HepG2 (cell line): ENCODE measurements around the gene MTHFD1L. TPM values are rescaled to one million over a fixed set of nuclear protein-coding genes. Genes with fewer than 3 reads are reported as not detected.
A peak's percentile ranks its signal among the peaks of the same experiment; 100 is the strongest.

Experiments
- BHLHE40 ChIP-seq: IDR thresholded peaks from 2 replicates; pipeline ENCODE4 v1.6.1; 2011; ENCODE audit warnings: low read length, improper control_type of control experiment
- CEBPG ChIP-seq: IDR thresholded peaks from 2 replicates; pipeline ENCODE4 v1.6.1; 2016
- DPF2 ChIP-seq: sonication (generic); formaldehyde crosslinking; IDR thresholded peaks from 2 replicates; pipeline ENCODE4 v1.4.0; 2020; ENCODE audit warnings: mild to moderate bottlenecking, low read depth, missing genetic modification reagents, borderline replicate concordance
- ERF ChIP-seq: IDR thresholded peaks from 2 replicates; pipeline ENCODE4 v1.6.1; 2018; ENCODE audit warnings: missing biosample characterization, missing genetic modification reagents
- GABPA ChIP-seq, 2 experiments: IDR thresholded peaks; 2 replicates each; pipeline ENCODE4 v1.6.1; 2011 to 2016; ENCODE audit warnings: low read depth in 2 of 2, low read length in 1 of 2, missing biosample characterization in 1 of 2, missing genetic modification characterization in 1 of 2
- KDM3A ChIP-seq: IDR thresholded peaks from 2 replicates; pipeline ENCODE4 v1.6.1; 2018; ENCODE audit warnings: low read depth, missing compliant biosample characterization
- KDM5B ChIP-seq: sonication (generic); formaldehyde crosslinking; IDR thresholded peaks from 2 replicates; pipeline ENCODE4 v1.4.0; 2020; ENCODE audit warnings: missing genetic modification reagents, mild to moderate bottlenecking, borderline replicate concordance
- NFYB ChIP-seq: sonication (generic); formaldehyde crosslinking; IDR thresholded peaks from 2 replicates; pipeline ENCODE4 v1.4.0; 2020; ENCODE audit warnings: missing genetic modification reagents
- NONO ChIP-seq, 2 experiments: fragments of 450-650 bp in 1 of 2; sonication (generic) in 1 of 2; formaldehyde crosslinking in 1 of 2; IDR thresholded peaks in 1 of 2; conservative IDR thresholded peaks in 1 of 2; 2 replicates each; pipeline versions ENCODE4 v1.6.1 to v1.8.0; 2017 to 2022; ENCODE audit warnings: mild to moderate bottlenecking in 1 of 2, missing genetic modification reagents in 1 of 2, moderate library complexity in 1 of 2
- POLR2G ChIP-seq: fragments of 200-400 bp; formaldehyde crosslinking; IDR thresholded peaks from 2 replicates; pipeline ENCODE4 v1.6.1; 2018; ENCODE audit warnings: mild to moderate bottlenecking, low read depth, low read length, moderate library complexity
- RBAK ChIP-seq: sonication (generic); formaldehyde crosslinking; IDR thresholded peaks from 2 replicates; pipeline ENCODE4 v1.5.1; 2020; ENCODE audit warnings: mild to moderate bottlenecking, missing genetic modification reagents
- RFX5 ChIP-seq: IDR thresholded peaks from 2 replicates; pipeline ENCODE4 v1.6.1; 2011; ENCODE audit warnings: low read depth, low read length, improper control_type of control experiment
- SMC3 ChIP-seq: IDR thresholded peaks from 2 replicates; pipeline ENCODE4 v1.6.1; 2011; ENCODE audit warnings: low read length, improper control_type of control experiment
- TEAD2 ChIP-seq: sonication (generic); formaldehyde crosslinking; IDR thresholded peaks from 2 replicates; pipeline ENCODE4 v1.9.0; 2021; ENCODE audit warnings: missing genetic modification reagents
- TFDP2 ChIP-seq: sonication (generic); formaldehyde crosslinking; IDR thresholded peaks from 2 replicates; pipeline ENCODE4 v1.4.0; 2020; ENCODE audit warnings: missing genetic modification reagents
- YEATS4 ChIP-seq: sonication (generic); formaldehyde crosslinking; IDR thresholded peaks from 2 replicates; pipeline ENCODE4 v1.4.0; 2020; ENCODE audit warnings: missing genetic modification reagents, borderline replicate concordance
- ZBTB38 ChIP-seq: sonication (generic); formaldehyde crosslinking; IDR thresholded peaks from 2 replicates; pipeline ENCODE4 v1.5.1; 2020; ENCODE audit warnings: mild to moderate bottlenecking, missing genetic modification reagents
- ZBTB42 ChIP-seq: sonication (generic); formaldehyde crosslinking; IDR thresholded peaks from 2 replicates; pipeline ENCODE4 v1.5.0; 2020; ENCODE audit warnings: mild to moderate bottlenecking, missing genetic modification reagents
- ZKSCAN1 ChIP-seq: fragments of 150-350 bp; IDR thresholded peaks from 2 replicates; pipeline ENCODE4 v1.6.1; 2014; ENCODE audit warnings: low read length
- ZKSCAN5 ChIP-seq: sonication (generic); formaldehyde crosslinking; IDR thresholded peaks from 2 replicates; pipeline ENCODE4 v1.5.1; 2020; ENCODE audit warnings: mild to moderate bottlenecking, missing genetic modification reagents
- ZNF101 ChIP-seq: sonication (generic); formaldehyde crosslinking; IDR thresholded peaks from 2 replicates; pipeline ENCODE4 v1.4.0; 2020; ENCODE audit warnings: mild to moderate bottlenecking, low read depth, missing genetic modification reagents, borderline replicate concordance
- ZNF253 ChIP-seq: sonication (generic); formaldehyde crosslinking; IDR thresholded peaks from 2 replicates; pipeline ENCODE4 v1.8.0; 2022; ENCODE audit warnings: mild to moderate bottlenecking, missing genetic modification reagents, borderline replicate concordance
- ZNF33B ChIP-seq: sonication (generic); formaldehyde crosslinking; IDR thresholded peaks from 2 replicates; pipeline ENCODE4 v1.5.1; 2020; ENCODE audit warnings: mild to moderate bottlenecking, missing genetic modification reagents
- ZNF614 ChIP-seq: IDR thresholded peaks from 2 replicates; pipeline ENCODE4 v1.6.1; 2018; ENCODE audit warnings: missing biosample characterization, missing genetic modification reagents, inconsistent platforms, borderline replicate concordance
- ZNF790 ChIP-seq: sonication (generic); formaldehyde crosslinking; IDR thresholded peaks from 2 replicates; pipeline ENCODE4 v1.8.0; 2022; ENCODE audit warnings: missing genetic modification reagents, mild to moderate bottlenecking, borderline replicate concordance
- polyA plus RNA-seq, 8 experiments: library from polyadenylated mRNA; depleted of rRNA in 3 of 8; stranded (reverse) in 7 of 8; unstranded in 1 of 8; fragments of >200 nt; fragmentation: Illumina TruSeq in 4 of 8; extraction: Trizol in 4 of 8; gene quantifications; 2 replicates each; pipeline versions ENCODE4 v1.2.1 to v1.2.3, GENCODE V29; 2011 to 2016; ENCODE audit warnings: low read depth in 4 of 8, missing spikeins in 1 of 8, mixed read lengths in 1 of 8; ENCODE audit not compliant: insufficient read depth in 1 of 8
- total RNA-seq, 5 experiments: library from RNA; depleted of rRNA; stranded (reverse); fragments of >200 nt; fragmentation: Illumina TruSeq; extraction: Trizol; gene quantifications; 2 replicates each; pipeline ENCODE4 v1.2.3, GENCODE V29; 2016; ENCODE audit warnings: low read depth in 1 of 5
- TF ChIP-seq, protein P1 (sequence below): sonication (generic); formaldehyde crosslinking; IDR thresholded peaks from 2 replicates; pipeline ENCODE4 v1.9.0; 2021; ENCODE audit warnings: missing genetic modification reagents, borderline replicate concordance

Gene MTHFD1L
- total and polyA plus RNA-seq, 2 of the 13 experiments (the other 11 are each of a cell fraction or from before 2014, with no cell fraction given) = 24.0 to 39.6 TPM

- TF ChIP-seq DPF2 (CRISPR knock-in tag) = peak; percentile 95
- TF ChIP-seq ZNF101 (CRISPR knock-in tag) = no peak
- no peak for TF ChIP-seq ZKSCAN5 (CRISPR knock-in tag)
- TF ChIP-seq, protein P1, sequence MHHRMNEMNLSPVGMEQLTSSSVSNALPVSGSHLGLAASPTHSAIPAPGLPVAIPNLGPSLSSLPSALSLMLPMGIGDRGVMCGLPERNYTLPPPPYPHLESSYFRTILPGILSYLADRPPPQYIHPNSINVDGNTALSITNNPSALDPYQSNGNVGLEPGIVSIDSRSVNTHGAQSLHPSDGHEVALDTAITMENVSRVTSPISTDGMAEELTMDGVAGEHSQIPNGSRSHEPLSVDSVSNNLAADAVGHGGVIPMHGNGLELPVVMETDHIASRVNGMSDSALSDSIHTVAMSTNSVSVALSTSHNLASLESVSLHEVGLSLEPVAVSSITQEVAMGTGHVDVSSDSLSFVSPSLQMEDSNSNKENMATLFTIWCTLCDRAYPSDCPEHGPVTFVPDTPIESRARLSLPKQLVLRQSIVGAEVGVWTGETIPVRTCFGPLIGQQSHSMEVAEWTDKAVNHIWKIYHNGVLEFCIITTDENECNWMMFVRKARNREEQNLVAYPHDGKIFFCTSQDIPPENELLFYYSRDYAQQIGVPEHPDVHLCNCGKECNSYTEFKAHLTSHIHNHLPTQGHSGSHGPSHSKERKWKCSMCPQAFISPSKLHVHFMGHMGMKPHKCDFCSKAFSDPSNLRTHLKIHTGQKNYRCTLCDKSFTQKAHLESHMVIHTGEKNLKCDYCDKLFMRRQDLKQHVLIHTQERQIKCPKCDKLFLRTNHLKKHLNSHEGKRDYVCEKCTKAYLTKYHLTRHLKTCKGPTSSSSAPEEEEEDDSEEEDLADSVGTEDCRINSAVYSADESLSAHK = no peak
- TF ChIP-seq RFX5 = 0 out of 2 replicates have a peak, but pooled peaks have one; percentile 21
- TF ChIP-seq RBAK = no peak
- TF ChIP-seq TFDP2 = peak; percentile 71
- TF ChIP-seq GABPA (IDR thresholded peaks at IDR 0.05; ENCODE audit: low read depth, low read length) = no peak
- TF ChIP-seq GABPA (CRISPR knock-in tag; IDR thresholded peaks at IDR 0.05; ENCODE audit: low read depth) = peak; percentile 42; the same call in 1 of the 2 replicates
- TF ChIP-seq YEATS4 (CRISPR knock-in tag) = peak; percentile 85; the same call in 1 of the 2 replicates
- no peak for TF ChIP-seq ZNF33B (CRISPR knock-in tag)
- TF ChIP-seq ZBTB42 (CRISPR knock-in tag) = no peak
- no peak for TF ChIP-seq TEAD2
- peak; percentile 63; the same call in 1 of the 2 replicates for TF ChIP-seq ZKSCAN1
- no peak for TF ChIP-seq NONO (IDR thresholded peaks at IDR 0.05)
- TF ChIP-seq NONO (CRISPR knock-in tag; conservative IDR thresholded peaks at IDR 0.05) = peak; percentile 47; the same call in 1 of the 2 replicates
- TF ChIP-seq ZNF790 (CRISPR knock-in tag) = no peak
- peak; percentile 71; the same call in 1 of the 2 replicates for TF ChIP-seq ERF (CRISPR knock-in tag)
- TF ChIP-seq POLR2G = peak; percentile 45; the same call in 1 of the 2 replicates
- no peak for TF ChIP-seq ZNF253 (CRISPR knock-in tag)
- TF ChIP-seq ZBTB38 (CRISPR knock-in tag) = peak; percentile 83
- TF ChIP-seq KDM3A = 0 out of 2 replicates have a peak, but pooled peaks have one; percentile 70
- TF ChIP-seq KDM5B (CRISPR knock-in tag) = peak; percentile 80; the same call in 1 of the 2 replicates
- 0 out of 2 replicates have a peak, but pooled peaks have one; percentile 31 for TF ChIP-seq NFYB (CRISPR knock-in tag)
- TF ChIP-seq SMC3 = peak; percentile 40; the same call in 1 of the 2 replicates
- TF ChIP-seq CEBPG (CRISPR knock-in tag) = peak; percentile 72; the same call in 1 of the 2 replicates
- TF ChIP-seq BHLHE40 = peak; percentile 84
- TF ChIP-seq ZNF614 (CRISPR knock-in tag) = peak; percentile 95; the same call in 1 of the 2 replicates
Observed at GRCh38 chr6:151119823-151120524, 254.5 kb downstream of the MTHFD1L start (continued).
